Stimulated activated CD8-positive, alpha-beta memory T cell treated with anti-CD3 and anti-CD28 coated beads, Interleukin-7, amount 100 ng/mL, for 48 hours (primary cell): ENCODE data around the gene GPR149.
A peak's percentile ranks its signal among the peaks of the same experiment; 100 is the strongest.

Experiments
- DNase-seq, 2 donors: peaks; one replicate each; pipeline ENCODE4 v3.0.0-alpha.2; 2020; ENCODE audit warnings: low read depth in 1 of 2; ENCODE audit errors: extremely low read depth in 1 of 2

GPR149 gene

GRCh38 chr3:154345422-154346122 lies 84.4 kb downstream of the GPR149 start:
- DNase-seq, result no peak

- DNase-seq, result no peak
Measured at GRCh38 chr3:154338570-154338969, 91.4 kb downstream of the GPR149 start.

DNA sequence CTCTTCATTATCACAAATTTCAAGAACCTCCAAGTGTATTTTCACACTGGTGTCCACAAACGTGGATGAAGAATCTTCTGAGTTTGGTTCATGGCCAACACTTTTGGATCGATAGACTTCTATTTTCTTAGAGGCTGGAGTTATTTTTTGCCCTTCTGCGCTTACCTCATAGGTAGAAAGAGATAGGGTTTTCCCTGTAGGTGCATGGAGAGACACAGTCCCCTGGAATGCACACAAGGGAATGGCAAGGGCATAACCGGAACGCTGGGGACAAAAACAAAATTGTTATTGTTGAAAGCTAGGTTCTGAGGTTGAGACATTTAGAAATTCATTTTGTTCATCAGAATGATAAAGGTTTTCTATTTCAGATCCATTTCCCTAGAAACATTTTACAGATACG lies 92.0 kb downstream of the GPR149 start:
- no peak for DNase-seq

- DNase-seq, result no peak
Measured at GRCh38 chr3:154334973-154335420, 95.0 kb downstream of the GPR149 start.

DNA sequence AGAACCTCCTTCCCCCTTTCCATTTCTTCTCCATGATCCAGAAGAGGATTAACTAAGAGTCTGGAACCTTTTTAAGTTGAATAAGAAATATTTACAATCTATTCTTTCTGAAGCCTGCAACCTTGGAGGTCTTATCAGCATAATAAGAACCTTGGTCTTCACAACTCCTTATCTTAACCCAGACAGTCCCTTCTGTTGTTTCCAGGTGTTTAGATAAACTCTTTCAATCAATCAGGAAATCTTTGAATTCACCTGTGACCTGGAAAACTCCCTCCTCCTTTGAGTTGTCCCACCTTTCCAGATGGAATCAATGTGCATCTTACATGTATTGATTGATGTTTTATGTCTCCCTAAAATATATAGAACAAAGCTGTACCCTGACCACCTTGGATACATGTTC lies 102.1 kb downstream of the GPR149 start:
- no peak for DNase-seq

GRCh38 chr3:154324919-154325318 lies 105.1 kb downstream of the GPR149 start:
- DNase-seq, result no peak

GRCh38 chr3:154323891-154324738 lies 105.9 kb downstream of the GPR149 start, which contains the start of gene DHX36:
Gene DHX36 (minus strand): TSS chr3:154324487. CDS start chr3:154324416, 71 bp downstream.
- DNase-seq, result peak; percentile 73 to 85

DNA sequence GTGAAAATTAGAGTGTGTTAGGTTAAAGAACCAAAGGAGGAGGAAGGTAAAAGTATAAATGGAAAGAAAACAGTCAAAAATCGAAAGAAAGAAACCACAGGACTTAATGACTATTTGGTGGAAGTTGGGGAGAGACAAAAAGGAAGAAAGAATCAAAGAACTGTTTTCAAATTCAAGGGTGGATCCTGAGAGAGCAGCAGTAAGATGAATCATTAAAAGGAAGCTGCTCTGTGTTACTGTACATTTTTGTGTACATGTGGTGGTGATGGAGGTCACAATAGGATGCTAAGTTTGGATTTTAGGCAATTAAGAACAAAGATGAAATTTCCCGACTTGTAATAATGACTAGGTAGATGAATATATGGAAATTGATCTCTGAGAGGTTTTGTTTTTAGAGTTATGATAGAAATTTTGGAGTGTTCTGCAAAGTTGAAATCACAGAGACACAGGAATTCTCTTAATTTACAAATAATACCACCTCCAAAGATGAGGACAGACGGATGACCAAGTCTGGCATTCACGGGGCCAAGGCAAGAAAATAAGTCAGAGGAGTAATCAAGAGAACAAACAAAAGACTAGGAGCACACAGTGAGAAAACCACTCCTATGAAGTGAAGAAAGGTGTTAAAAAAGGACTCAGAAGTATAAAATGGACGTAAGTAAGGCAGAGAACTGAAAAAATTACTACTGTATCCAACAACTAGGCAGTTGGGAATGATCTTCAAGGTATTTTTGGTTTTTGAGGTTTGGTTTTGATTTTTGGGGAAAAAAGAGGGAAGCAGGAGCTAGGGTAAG lies 112.8 kb downstream of the GPR149 start:
- no peak for DNase-seq

DNA sequence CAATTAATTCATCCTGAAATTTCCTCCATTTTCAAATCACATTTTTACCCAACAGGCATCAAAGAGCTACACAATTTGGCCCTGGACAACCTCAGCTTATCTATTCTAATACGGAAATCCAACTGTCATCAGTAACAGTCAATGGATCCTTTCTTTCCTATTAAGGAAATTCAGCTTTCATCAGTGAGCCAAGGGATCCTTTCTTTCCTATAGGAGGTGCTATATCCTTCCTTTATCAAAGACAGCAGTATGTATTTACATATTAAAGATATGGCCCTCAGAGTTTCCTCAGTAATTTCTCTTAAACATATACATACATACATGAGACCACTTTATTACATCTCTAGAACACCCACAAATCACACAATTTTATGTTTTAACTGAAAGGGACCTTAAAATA lies 115.8 kb downstream of the GPR149 start:
- DNase-seq, result no peak

DNA sequence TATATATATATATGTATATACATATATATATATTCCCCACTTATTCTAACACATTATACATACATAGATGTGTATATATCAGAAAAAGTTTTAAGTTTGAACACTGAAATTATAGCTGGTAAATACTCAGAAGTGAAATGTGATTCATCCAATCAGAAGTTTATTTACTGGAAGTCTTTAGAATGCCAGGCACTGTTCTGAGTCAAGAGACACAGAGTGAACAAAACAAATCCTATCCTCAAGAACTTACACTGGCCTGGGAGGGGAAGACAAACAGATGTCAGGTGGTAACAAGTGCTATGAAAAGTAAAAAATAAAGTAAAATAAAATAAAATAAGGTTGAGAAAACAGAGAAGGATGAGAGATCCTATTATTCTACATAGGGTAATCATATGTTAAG lies 119.2 kb downstream of the GPR149 start:
- no peak for DNase-seq

DNA sequence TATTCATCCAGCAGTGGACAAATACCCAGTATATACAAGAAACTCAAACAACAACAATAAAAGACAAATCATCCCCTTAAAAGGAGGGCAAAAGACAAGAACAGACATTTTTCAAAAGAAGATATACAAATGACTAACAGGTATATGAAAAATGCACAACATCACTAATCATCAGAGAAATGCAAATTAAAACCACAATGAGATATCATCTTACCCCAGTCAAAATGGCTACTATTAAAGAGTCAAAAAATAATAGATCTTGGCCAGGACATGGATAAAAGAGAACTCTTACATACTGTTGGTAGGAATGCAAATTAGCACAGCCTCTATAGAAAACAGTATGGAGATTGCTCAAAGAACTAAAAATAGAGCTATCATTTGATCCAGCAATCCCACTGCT lies 122.6 kb downstream of the GPR149 start:
- DNase-seq, result no peak

DNA sequence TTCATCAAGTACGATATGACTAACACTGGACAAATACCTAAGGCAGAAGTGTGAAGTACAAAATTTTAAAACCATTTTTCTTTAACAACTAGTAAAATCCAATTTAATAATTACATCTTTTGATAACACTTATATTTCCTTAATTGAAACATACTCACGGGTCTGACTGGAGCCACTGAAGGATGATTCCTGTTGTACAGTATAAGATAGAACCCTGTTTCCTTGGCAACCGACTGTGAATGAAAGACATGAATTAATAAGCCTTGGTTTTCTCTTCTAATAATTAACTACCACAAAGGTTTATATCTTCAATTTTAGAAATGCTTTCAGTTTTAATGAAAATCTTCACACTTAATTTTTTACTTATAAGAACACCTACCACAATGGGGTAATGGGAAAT lies 125.1 kb downstream of the GPR149 start:
- DNase-seq, result no peak

DNA sequence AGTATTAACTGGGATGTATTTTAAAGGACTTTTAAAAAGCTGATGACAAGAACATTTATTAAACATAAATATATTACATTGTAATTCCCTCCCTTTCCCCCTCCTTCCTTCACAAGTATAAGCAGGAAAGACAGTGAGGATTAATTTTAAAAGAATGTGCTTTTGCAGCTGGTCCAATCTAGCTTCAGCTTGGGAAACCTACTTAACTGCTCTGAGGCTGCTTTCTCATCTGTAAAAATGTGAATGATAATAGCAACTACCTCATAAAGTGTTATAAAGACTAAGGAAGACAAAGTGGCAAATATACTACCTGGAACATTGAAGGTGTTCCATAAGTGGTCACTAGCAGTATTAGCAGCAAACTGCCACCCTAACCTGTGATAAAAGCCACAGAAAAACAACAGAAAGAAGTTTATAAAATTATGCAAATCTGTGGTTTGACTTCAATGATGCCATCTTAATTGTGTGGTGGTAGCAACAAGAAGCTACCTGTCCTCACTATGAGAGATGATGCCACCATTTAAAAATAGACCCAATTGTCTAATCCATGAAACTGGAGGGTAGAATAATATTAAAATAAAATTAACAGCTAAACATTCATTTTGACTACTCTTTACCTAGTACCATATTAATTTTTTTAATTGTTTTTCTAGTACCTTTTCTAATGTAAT lies 125.7 kb downstream of the GPR149 start:
- no peak for DNase-seq

DNA sequence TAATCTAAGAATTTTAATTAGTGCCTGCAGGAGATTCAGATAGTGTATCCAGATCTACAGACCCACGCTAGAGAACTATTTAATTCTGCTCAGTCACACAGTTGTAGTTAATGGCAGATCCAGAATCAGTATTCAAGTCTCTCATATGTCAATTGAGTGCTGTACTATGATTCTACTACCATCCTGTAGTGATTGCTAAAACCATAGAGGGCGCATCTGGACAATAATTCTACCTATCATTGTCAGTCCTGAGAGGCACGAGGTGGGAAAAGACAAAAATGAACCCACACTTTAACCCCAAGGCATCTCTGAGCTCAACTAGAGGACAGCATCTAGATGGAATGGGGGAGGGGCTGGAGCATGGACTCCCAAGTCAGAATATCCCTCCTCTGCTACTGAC lies 128.4 kb downstream of the GPR149 start:
- no peak for DNase-seq

DNA sequence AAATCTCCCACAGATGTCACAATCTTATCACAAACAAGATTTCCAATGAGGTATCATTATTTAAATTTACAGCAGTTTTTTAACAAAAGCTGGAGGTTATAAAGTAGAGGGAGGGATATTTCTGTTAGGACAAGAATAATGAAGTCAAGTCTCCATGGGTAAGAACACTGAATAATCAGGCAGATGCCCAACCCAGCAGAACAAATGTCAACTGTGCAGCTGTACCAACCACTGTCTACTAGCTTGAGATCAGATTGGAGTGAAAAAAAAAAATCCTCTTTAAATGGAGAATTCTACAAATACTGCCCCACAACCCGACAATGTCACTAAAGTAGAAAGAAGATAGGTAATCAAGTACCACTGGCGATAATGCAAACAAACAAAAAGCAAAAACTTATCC lies 136.0 kb downstream of the GPR149 start:
- DNase-seq, result no peak

- no peak for DNase-seq
Measured at GRCh38 chr3:154290187-154290586, 139.8 kb downstream of the GPR149 start.
